Islet of Langerhans (tissue), 1 donor: ENCODE results near the gene ANKRD6.
A peak's percentile ranks its signal among the peaks of the same experiment; 100 is the strongest.

Source experiments
- FAIRE-seq: peaks from one replicate; lab custom pipeline; 2011; peaks lifted over from hg19 to GRCh38; lab: Jason Lieb, UNC

ANKRD6 gene

GRCh38 chr6:89566008-89566800, 133.3 kb downstream of the ANKRD6 start:
- FAIRE-seq: no peak

DNA sequence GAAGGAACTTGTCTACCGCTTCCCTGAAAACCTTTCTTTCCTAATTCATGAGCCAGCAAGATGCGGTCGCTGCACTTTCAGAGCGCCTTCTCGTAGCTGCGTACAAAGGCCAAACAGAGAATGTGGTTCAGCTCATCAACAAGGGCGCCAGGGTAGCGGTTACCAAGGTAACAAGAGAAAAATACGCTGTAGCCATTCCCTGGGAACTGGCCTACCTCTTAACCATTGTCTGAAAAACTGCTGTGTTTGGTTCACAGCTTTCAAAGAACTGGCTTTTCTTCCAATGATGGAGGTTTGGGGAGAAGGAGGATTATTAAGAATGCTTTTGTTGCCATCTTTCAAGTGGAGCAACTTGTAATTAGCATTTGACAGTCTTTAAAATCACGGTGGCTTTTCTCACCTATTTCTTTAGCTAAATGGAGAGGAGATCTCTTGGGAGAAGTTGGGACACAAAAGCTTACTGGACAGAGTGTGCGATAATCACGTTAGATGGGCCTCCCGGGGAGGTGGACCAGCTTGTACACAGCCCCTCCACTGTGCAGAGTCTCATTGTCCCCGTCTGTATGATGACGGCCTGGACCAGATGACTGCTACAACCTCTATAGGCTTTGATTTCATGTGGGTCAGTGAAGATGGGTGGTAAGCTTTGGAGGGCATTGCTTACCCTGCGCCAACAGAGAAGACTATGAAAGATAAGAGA, 134.1 kb downstream of the ANKRD6 start:
- no peak for FAIRE-seq

GRCh38 chr6:89567630-89568390, 134.9 kb downstream of the ANKRD6 start:
- no peak for FAIRE-seq

DNA sequence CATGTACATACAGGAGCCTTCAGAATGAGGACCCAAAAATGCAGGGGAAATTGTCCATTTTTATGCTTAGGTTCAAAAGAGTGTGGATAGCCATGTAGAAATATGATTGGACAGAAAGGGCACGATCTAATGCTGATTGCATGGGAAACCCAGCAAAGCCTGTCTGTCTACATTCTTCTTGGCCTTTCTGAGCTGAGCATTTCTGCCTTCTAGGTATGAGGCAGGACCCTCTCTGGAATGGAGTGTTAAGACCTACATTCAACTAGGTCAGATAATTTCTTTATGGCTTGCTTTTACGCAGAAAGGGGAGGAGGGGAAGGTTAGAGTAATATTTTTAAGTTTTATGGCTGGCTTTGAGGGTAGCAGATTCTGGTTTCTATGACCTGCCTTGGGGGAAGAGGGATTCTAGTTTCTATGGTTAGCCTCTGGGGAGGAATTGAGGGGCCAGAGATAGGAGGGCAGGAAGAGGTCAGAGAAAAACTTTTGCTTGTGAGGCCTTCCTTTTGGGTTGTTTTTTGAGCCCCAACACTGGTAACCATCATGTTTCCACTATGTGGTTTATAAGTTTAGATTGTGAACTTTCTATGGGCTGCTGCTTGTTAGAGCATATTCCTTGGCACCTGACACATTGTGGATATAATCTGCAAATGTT, 142.1 kb downstream of the ANKRD6 start:
- FAIRE-seq: no peak

GRCh38 chr6:89575562-89575960, 142.6 kb downstream of the ANKRD6 start:
- no peak for FAIRE-seq

- no peak for FAIRE-seq
Observed at GRCh38 chr6:89580997-89581666, 148.2 kb downstream of the ANKRD6 start.

DNA sequence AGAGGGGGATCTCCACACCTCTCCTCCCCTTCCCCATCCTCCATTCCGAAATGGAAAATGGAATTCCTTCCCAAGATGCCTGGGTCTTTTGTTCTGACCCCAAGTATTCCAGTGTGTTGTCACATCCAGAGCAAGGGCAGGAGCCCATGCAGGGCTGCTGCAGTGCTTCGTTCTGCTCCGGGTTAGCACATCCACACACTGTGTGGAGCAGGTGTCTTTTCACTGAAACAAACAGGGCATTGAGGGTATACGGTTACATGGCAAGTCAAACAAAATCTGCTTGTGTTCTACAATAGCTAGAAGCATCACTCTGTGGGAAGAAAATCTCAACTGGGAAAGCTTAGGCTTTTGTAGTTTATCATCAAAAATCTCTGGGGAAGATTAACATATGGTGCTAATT, 148.7 kb downstream of the ANKRD6 start:
- no peak for FAIRE-seq

GRCh38 chr6:89582669-89583325, 149.8 kb downstream of the ANKRD6 start:
- FAIRE-seq: no peak

GRCh38 chr6:89583559-89583958, 150.6 kb downstream of the ANKRD6 start:
- FAIRE-seq: no peak

- FAIRE-seq: no peak
Observed at GRCh38 chr6:89584539-89584938, 151.6 kb downstream of the ANKRD6 start.

- no peak for FAIRE-seq
Observed at GRCh38 chr6:89585154-89585553, 152.2 kb downstream of the ANKRD6 start.

DNA sequence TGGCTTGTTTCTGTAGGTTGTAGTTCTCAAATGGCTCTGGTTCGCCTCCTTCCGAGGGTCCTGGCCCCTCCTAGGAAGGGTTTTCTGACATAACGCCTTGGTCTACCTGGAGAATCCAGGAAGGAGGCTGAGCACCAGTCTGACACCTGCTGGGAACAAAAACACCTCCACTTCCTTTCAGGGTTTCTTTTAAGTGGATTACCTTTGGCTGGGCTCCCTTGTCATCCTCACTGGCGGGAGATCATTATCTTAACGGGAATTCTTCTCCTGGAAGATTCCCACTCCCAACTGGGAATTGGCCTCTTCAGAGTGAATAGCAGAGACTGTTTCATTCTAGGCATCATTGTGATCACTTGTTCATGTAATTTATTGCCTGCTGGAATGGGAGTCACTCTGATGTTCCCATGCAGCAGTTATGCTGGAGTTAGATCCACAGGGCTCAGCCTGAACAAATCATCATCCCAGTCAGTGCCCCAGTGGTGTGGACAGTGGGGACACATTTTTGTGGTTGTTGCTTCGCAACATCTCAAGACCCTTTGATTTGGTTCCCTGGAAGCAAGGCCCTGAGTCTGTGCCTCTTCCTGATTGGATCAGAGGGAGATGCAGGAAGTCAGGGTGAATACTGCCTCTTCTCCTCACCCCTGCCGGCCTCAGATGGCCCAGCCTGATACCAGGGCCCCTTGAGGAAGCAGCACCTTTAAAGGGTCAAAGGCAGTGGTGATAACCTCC, 156.5 kb downstream of the ANKRD6 start:
- no peak for FAIRE-seq

- FAIRE-seq: no peak
Observed at GRCh38 chr6:89590133-89590532, 157.2 kb downstream of the ANKRD6 start.

- no peak for FAIRE-seq
Observed at GRCh38 chr6:89591745-89592144, 158.8 kb downstream of the ANKRD6 start.

DNA sequence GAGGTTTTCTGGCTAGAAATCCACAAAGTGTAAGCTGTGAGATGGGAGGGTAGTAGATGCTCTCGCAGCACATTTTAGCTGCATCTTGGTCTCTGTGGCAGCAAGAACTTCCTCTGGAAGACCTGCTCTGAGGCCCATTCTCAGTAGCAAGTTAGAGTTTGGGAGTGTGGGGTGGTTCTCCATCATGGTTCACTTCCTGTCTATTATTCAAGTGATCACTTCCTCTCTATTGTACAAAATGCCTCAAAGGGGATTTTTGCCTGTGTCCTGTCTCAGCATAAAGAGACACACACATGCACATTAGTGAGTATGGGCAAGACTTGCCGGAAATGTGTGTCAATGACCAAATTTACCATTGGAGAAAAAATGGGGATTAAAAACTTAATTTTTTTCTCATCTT, 163.1 kb downstream of the ANKRD6 start:
- no peak for FAIRE-seq

DNA sequence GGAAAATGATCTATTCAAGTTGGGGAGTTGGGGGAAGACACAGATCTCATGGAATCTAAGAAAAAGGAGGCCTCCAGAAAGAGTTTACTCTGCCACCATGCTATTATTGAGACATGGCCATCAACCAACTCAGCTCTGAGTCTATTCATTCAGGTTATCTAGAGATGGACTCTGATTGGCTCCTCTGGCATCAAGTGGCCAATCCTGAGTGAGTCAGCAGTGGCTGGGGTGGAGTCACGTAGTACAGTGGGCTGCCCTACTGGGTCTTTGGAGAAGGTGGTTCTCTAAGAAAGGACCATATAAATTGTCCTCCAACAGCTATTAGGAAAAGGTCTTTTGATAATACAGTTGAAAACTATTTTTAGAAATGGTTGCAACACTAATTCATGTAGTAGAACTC, 163.5 kb downstream of the ANKRD6 start:
- no peak for FAIRE-seq

DNA sequence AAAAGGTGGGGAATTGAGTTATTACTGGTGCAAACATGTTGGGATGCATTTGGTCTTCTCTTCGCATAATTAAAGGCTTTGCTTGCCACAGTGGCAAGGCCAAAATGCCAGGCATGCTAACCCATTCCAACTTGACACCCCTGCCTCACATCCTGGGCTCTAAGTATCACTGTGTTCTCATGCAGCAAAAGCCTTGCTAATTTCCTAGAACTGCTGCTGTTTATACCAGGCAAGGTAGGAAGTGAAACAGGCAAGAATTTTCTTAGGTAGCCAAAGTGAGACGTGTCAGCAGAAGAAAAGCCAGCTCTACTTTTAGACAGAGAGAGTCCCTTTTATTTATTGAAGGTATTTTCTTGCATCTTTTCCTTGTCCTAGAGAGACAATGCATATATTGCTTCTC, 164.4 kb downstream of the ANKRD6 start:
- FAIRE-seq: no peak

DNA sequence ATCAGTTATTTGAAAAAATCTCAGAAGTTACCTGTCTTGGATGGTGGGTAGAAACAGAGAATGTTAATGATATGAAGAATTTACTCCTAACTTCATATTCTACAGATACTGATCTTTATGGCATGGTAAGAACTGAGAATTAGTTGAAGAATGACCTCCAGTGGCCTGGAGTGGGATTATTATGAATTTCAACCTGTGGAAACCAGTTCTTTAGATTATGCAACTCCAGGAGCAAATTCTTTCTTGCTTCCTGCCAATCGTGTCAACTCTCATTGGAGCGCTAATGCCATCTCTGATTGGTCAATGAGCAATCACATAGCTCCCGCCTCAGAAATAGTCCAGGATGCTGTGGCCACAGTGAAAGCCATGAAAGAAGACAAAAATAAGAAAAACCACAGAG, 165.0 kb downstream of the ANKRD6 start:
- peak; percentile 84 for FAIRE-seq

- no peak for FAIRE-seq
Observed at GRCh38 chr6:89599727-89600126, 166.8 kb downstream of the ANKRD6 start.

DNA sequence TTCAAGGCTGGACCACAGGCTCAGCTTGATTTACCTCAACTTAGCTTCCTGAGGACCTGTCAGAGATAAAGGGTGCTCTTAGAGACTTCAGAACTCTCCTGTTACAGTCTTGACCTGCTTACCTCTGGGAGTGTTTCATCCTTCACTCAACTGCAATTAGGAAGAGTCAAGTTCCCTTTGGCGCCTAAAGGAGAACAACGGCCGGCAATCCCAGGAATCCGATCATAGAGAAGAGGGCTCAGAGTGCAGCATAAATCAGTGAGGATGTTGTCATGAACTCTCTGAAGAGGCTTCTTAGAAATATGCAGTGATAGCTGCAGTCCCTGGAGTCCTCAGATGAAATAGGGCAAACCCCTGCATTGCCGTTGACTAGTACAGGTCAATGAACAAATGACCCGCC, 169.2 kb downstream of the ANKRD6 start:
- no peak for FAIRE-seq

- FAIRE-seq: no peak
Observed at GRCh38 chr6:89604653-89605052, 171.7 kb downstream of the ANKRD6 start.
